ENCODE results near the gene SLBP. TPM values are rescaled to one million over a fixed set of nuclear protein-coding genes. Genes with fewer than 3 reads are reported as not detected.

Gene SLBP
- total RNA-seq, 1 donor from 2014 or later, result 33.5 TPM

- no peak for DNase-seq
These were observed 36.4 kb upstream of the SLBP start for GRCh38 chr4:1748465-1748995.

GRCh38 chr4:1747603-1747967 is 35.5 kb upstream of the SLBP start:
- DNase-seq, result no peak

GRCh38 chr4:1746919-1747602 is 34.9 kb upstream of the SLBP start:
- DNase-seq, result no peak

- DNase-seq, result no peak
These were observed 34.2 kb upstream of the SLBP start for GRCh38 chr4:1746265-1746691.

- no peak for DNase-seq
These were observed 33.6 kb upstream of the SLBP start for GRCh38 chr4:1745697-1746096.

GRCh38 chr4:1745165-1745564 is 33.0 kb upstream of the SLBP start:
- DNase-seq, result no peak

DNA sequence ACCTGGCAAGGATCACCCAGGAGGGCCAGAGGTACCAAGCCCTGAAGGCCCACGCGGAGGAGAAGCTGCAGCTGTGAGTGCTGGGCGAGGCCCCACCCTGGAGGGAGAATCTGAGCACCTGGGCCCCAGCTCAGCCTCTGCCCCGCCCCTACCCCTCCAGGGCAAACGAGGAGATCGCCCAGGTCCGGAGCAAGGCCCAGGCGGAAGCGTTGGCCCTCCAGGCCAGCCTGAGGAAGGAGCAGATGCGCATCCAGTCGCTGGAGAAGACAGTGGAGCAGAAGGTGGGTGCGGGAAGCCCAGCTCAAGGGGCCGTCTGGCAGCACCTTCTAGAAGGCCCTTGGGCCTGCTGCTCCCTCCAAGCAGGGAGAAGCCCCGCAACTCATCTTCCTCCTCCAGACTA is 32.4 kb upstream of the SLBP start:
- DNase-seq, result no peak

GRCh38 chr4:1743975-1744374 is 31.9 kb upstream of the SLBP start:
- DNase-seq, result no peak

DNA sequence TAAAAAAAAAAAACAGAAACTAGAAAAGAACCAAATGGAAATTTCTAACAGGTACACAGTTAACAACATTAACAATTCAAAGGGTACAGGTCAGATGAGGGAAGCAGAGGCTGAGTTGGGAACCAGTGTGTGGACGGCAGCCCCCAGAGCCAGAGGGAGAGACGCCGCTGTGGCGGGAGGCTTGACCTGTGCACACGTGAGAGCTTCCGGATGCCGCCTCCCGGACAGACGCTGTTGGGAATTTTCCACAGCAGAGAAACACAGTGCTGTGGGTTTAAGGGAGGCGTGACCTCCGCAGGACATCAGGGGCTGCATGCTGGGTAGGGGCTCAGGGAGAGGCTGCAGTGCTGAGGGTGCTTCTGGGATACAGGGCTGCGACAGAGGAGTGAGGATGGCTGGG is 31.4 kb upstream of the SLBP start:
- DNase-seq, result no peak

- DNase-seq, result no peak
These were observed 29.1 kb upstream of the SLBP start for GRCh38 chr4:1741208-1741607.

- DNase-seq, result no peak
These were observed 28.0 kb upstream of the SLBP start for GRCh38 chr4:1740021-1740545.

DNA sequence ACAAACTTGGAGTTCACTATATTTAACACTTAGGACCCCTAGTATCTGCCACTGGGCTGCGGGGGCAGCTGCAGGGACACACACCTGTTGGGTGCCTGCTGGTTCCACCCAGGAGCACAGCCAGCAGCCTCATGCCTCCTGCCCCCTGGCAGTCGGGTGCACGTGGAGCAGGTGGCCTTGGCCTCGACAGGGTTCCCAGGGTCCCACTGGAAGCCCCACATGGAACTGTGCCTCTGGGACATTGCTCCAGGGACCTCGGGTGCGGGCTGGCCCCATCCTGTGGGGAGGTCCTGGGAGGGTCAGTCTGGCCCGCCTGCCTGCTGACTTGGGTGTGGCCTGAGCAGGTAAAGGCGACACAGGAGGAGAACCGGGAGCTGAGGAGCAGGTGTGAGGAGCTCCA is 27.2 kb upstream of the SLBP start:
- no peak for DNase-seq

DNA sequence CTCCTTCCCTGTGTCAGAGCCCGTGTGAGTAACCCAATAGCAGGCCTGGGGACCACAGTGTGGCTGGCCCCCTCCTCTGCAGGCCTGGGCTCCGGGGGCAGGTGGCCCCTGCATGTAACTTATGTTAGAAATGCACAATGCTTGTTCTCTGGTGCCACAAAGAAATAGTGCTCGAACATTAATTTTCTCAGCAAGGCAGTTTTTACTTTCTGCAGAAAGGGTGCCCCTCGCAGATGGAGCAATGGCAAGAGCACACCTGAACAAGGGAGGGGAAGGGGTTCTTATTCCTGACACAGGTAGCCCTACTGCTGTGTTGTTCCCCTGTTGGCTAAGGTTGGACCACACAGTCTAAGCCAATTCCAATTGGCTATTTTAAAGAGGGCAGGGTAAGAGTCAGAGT is 26.3 kb upstream of the SLBP start:
- no peak for DNase-seq

DNA sequence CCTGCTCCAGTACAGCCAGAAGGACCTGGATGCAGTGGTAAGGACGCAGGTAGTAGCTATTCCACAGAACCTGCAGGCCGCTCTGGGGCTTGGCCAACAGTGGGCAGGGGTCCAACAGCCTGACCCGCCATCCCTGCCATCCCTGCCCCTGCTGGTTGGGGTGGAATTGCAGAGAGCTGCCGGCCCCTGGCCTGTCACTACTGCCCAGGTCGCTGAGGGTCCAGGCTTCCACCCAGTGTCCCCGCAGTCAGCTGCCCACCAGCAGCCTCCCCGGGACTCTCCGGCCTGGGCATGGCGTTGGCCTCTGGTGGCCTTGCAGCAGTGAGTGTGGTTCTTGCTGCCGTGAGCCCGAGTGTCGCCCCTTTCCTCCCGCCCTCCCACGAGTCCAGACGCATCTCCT is 25.5 kb upstream of the SLBP start:
- DNase-seq, result no peak

DNA sequence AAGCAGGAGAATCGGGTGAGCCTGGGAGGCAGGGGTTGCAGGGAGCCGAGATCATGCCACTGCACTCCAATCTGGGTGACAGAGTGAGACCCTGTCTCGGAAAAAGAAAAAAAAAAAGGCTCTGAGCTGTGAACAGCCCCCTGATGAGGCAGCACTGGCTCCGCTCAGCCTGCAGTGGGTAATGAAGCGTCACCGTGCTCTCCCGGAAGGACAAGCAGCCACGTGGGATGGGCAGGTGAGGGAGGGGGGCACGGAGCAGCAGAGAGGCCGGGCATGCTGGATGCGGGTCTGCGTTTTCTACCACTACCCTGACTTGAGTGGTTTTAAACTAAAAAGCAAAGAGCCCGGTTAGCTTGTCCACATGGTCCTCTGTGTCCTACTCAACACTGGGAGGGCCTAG is 24.7 kb upstream of the SLBP start:
- no peak for DNase-seq

GRCh38 chr4:1735215-1735614 is 23.1 kb upstream of the SLBP start:
- no peak for DNase-seq

GRCh38 chr4:1732911-1733310 is 20.8 kb upstream of the SLBP start:
- DNase-seq, result no peak

DNA sequence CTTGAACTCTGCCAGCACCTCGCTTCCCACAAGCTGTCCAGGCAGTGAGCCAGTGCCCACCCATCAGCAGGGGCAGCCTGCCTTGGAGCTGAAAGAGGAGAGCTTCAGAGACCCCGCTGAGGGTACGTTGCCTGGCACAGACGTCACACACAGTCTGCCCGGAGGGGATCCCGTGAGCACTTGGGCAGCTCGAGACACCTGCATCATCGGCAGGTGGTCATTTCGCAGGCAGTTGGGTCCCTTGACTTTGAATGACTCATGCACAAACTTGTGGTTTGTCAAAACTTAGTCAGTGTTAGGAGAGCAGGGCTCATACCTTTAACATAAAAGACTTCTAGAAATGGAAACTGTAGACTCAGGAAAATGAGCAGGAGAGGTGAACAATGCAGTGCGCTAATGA is 19.1 kb upstream of the SLBP start:
- DNase-seq, result no peak

GRCh38 chr4:1730532-1731135 is 18.5 kb upstream of the SLBP start:
- no peak for DNase-seq

DNA sequence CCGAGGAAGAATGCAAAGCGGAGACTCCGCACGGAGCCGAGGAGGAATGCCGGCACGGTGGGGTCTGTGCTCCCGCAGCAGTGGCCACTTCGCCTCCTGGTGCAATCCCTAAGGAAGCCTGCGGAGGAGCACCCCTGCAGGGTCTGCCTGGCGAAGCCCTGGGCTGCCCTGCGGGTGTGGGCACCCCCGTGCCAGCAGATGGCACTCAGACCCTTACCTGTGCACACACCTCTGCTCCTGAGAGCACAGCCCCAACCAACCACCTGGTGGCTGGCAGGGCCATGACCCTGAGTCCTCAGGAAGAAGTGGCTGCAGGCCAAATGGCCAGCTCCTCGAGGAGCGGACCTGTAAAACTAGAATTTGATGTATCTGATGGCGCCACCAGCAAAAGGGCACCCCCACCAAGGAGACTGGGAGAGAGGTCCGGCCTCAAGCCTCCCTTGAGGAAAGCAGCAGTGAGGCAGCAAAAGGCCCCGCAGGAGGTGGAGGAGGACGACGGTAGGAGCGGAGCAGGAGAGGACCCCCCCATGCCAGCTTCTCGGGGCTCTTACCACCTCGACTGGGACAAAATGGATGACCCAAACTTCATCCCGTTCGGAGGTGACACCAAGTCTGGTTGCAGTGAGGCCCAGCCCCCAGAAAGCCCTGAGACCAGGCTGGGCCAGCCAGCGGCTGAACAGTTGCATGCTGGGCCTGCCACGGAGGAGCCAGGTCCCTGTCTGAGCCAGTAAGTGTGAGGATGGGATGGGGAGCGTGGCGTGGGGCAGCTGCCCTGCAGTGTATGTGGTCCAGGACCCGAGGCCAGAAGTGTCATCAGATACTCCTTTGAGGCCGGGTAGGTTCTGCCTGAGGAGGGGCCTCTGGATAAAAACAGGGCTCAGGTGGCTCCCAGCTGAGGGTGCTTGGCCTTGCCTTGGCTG is 16.2 kb upstream of the SLBP start:
- no peak for DNase-seq

GRCh38 chr4:1727117-1728031 is 15.3 kb upstream of the SLBP start:
- no peak for DNase-seq
